HepG2 (cell line): ENCODE measurements around the gene SERTAD3. TPM values are rescaled to one million over a fixed set of nuclear protein-coding genes. Genes with fewer than 3 reads are reported as not detected.

Experiments used
- CBFB ChIP-seq: sonication (generic); formaldehyde crosslinking; IDR thresholded peaks from 2 replicates; pipeline ENCODE4 v1.4.0; 2020; ENCODE audit warnings: missing genetic modification reagents
- GATA4 ChIP-seq: sonication (generic); IDR thresholded peaks from 2 replicates; pipeline ENCODE4 v1.6.1; 2016; ENCODE audit warnings: antibody characterized with exemption, low read depth, borderline replicate concordance
- HIC2 ChIP-seq: sonication (generic); formaldehyde crosslinking; IDR thresholded peaks from 2 replicates; pipeline ENCODE4 v1.9.0; 2022; ENCODE audit warnings: low read depth, missing genetic modification reagents
- MAFG ChIP-seq: sonication (generic); formaldehyde crosslinking; IDR thresholded peaks from 2 replicates; pipeline ENCODE4 v1.5.1; 2020; ENCODE audit warnings: mild to moderate bottlenecking, missing genetic modification reagents
- NFKBIZ ChIP-seq: IDR thresholded peaks from 2 replicates; pipeline ENCODE4 v1.6.1; 2018; ENCODE audit warnings: missing genetic modification reagents, missing compliant biosample characterization
- PLSCR1 ChIP-seq: sonication (generic); formaldehyde crosslinking; IDR thresholded peaks from 2 replicates; pipeline ENCODE4 v1.5.0; 2020; ENCODE audit warnings: missing genetic modification reagents, mild to moderate bottlenecking, borderline replicate concordance
- SMYD3 ChIP-seq: sonication (generic); formaldehyde crosslinking; IDR thresholded peaks from 2 replicates; pipeline ENCODE4 v1.8.1; 2023; ENCODE audit warnings: mild to moderate bottlenecking, missing genetic modification reagents
- SRSF1 ChIP-seq: fragments of 200-400 bp; formaldehyde crosslinking; optimal IDR thresholded peaks from 2 replicates; pipeline ENCODE3; 2017; ENCODE audit warnings: mild to moderate bottlenecking, low read depth, low read length, moderate library complexity
- ZBED4 ChIP-seq: sonication (generic); formaldehyde crosslinking; IDR thresholded peaks from 2 replicates; pipeline ENCODE4 v1.4.0; 2020; ENCODE audit warnings: missing genetic modification reagents, borderline replicate concordance
- ZBTB34 ChIP-seq: sonication (generic); formaldehyde crosslinking; IDR thresholded peaks from 2 replicates; pipeline ENCODE4 v1.8.0; 2022; ENCODE audit warnings: mild to moderate bottlenecking, missing genetic modification reagents
- ZBTB49 ChIP-seq: sonication (generic); formaldehyde crosslinking; IDR thresholded peaks from 2 replicates; pipeline ENCODE4 v1.4.0; 2020; ENCODE audit warnings: missing genetic modification reagents, borderline replicate concordance
- ZEB1 ChIP-seq: IDR thresholded peaks from 2 replicates; pipeline ENCODE4 v1.6.1; 2012; ENCODE audit warnings: mild to moderate bottlenecking, low read depth, inconsistent platforms; ENCODE audit not compliant: insufficient replicate concordance
- ZFP36 ChIP-seq: fragments of 150-350 bp; IDR thresholded peaks from 2 replicates; pipeline ENCODE4 v1.6.1; 2018; ENCODE audit warnings: borderline replicate concordance, low read length, low read depth; ENCODE audit not compliant: partially characterized antibody
- ZNF20 ChIP-seq: sonication (generic); formaldehyde crosslinking; IDR thresholded peaks from 2 replicates; pipeline ENCODE4 v1.4.0; 2020; ENCODE audit warnings: mild to moderate bottlenecking, moderate library complexity, missing genetic modification reagents
- ZNF207 ChIP-seq: fragments of 450-650 bp; IDR thresholded peaks from 2 replicates; pipeline ENCODE4 v1.6.1; 2016; ENCODE audit warnings: antibody characterized with exemption, borderline replicate concordance
- ZNF230 ChIP-seq: sonication (generic); formaldehyde crosslinking; IDR thresholded peaks from 2 replicates; pipeline ENCODE4 v1.4.0; 2020; ENCODE audit warnings: mild to moderate bottlenecking, missing genetic modification reagents
- ZNF382 ChIP-seq: sonication (generic); formaldehyde crosslinking; IDR thresholded peaks from 2 replicates; pipeline ENCODE4 v1.5.0; 2020; ENCODE audit warnings: missing genetic modification reagents, mild to moderate bottlenecking, borderline replicate concordance
- ZNF674 ChIP-seq: sonication (generic); formaldehyde crosslinking; IDR thresholded peaks from 2 replicates; pipeline ENCODE4 v1.5.0; 2020; ENCODE audit warnings: low read depth, mild to moderate bottlenecking, missing genetic modification reagents
- polyA plus RNA-seq, 8 experiments: library from polyadenylated mRNA; depleted of rRNA in 3 of 8; stranded (reverse) in 7 of 8; unstranded in 1 of 8; fragments of >200 nt; fragmentation: Illumina TruSeq in 4 of 8; extraction: Trizol in 4 of 8; gene quantifications; 2 replicates each; pipeline versions ENCODE4 v1.2.1 to v1.2.3, GENCODE V29; 2011 to 2016; ENCODE audit warnings: low read depth in 4 of 8, missing spikeins in 1 of 8, mixed read lengths in 1 of 8; ENCODE audit not compliant: insufficient read depth in 1 of 8
- total RNA-seq, 5 experiments: library from RNA; depleted of rRNA; stranded (reverse); fragments of >200 nt; fragmentation: Illumina TruSeq; extraction: Trizol; gene quantifications; 2 replicates each; pipeline ENCODE4 v1.2.3, GENCODE V29; 2016; ENCODE audit warnings: low read depth in 1 of 5
- TF ChIP-seq, protein P1 (sequence below): sonication (generic); formaldehyde crosslinking; IDR thresholded peaks from 2 replicates; pipeline ENCODE4 v1.8.1; 2023; ENCODE audit warnings: mild to moderate bottlenecking, missing genetic modification reagents, borderline replicate concordance

SERTAD3 gene
- total and polyA plus RNA-seq, 2 of the 13 experiments (the other 11 are each of a cell fraction or from before 2014, with no cell fraction given), result 9.6 to 16.9 TPM

DNA sequence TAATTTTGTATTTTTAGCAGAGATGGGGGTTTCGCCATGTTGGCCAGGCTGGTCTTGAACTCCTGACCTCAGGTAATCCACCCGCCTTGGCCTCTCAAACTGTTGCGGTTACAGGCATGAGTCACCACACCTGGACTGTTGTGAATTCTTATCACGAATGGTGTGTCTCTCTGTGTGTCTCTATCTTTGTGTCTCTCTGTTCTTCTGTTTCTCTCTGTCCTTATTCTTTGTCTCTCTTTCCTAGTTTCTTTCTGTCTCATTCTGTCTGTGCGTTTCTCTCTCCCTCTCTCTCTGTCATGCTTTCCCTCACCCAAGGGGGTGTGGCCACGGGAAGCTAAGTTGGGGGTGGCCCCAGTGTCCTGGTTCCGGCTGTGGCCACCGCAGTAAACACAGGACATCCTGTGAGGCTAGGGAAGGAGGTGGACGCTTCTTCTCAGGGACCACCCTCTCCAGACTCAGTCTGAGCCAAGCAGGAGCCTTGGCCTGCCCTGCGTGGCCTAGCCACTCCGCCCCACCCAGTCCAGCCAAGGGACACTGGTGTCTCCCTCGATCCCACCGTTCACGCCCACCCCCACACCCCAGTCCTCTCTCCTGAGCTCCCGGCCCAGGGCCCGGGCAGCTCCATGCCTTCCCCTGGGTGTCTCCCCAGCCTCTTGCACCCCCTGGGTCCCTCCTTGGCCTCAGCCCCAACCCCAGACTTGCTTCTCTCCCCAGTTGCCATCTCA is 27.1 kb downstream of the SERTAD3 start (continued):
- TF ChIP-seq ZNF382, result no peak
- TF ChIP-seq ZBTB49, result no peak
- no peak for TF ChIP-seq GATA4
- TF ChIP-seq HIC2 (CRISPR knock-in tag), result no peak
- no peak for TF ChIP-seq MAFG (CRISPR knock-in tag)
- no peak for TF ChIP-seq ZNF674 (CRISPR knock-in tag)
- no peak for TF ChIP-seq ZNF20
- no peak for TF ChIP-seq ZBTB34 (CRISPR knock-in tag)
- TF ChIP-seq ZEB1, result no peak
- no peak for TF ChIP-seq SRSF1
- no peak for TF ChIP-seq ZBED4 (CRISPR knock-in tag)
- TF ChIP-seq, protein P1, sequence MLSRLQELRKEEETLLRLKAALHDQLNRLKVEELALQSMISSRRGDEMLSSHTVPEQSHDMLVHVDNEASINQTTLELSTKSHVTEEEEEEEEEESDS, result no peak
- no peak for TF ChIP-seq ZFP36
- no peak for TF ChIP-seq NFKBIZ (CRISPR knock-in tag)
- TF ChIP-seq CBFB (CRISPR knock-in tag), result peak; percentile 47; the same call in 1 of the 2 replicates
- no peak for TF ChIP-seq SMYD3 (CRISPR knock-in tag)
- no peak for TF ChIP-seq PLSCR1 (CRISPR knock-in tag)
- no peak for TF ChIP-seq ZNF230 (CRISPR knock-in tag)
- no peak for TF ChIP-seq ZNF207
